22Rv1 (cell line): ENCODE measurements around the gene STK38L.

Experiments used
- ZFX ChIP-seq: fragments of 450-650 bp; IDR thresholded peaks from 2 replicates; pipeline ENCODE4 v1.6.1; 2017; ENCODE audit warnings: antibody characterized with exemption, borderline replicate concordance
- TF ChIP-seq, protein P1 (sequence below): fragments of 450-650 bp; IDR thresholded peaks from 2 replicates; pipeline ENCODE4 v1.5.1; 2017; ENCODE audit warnings: mild to moderate bottlenecking

- TF ChIP-seq, protein P1, sequence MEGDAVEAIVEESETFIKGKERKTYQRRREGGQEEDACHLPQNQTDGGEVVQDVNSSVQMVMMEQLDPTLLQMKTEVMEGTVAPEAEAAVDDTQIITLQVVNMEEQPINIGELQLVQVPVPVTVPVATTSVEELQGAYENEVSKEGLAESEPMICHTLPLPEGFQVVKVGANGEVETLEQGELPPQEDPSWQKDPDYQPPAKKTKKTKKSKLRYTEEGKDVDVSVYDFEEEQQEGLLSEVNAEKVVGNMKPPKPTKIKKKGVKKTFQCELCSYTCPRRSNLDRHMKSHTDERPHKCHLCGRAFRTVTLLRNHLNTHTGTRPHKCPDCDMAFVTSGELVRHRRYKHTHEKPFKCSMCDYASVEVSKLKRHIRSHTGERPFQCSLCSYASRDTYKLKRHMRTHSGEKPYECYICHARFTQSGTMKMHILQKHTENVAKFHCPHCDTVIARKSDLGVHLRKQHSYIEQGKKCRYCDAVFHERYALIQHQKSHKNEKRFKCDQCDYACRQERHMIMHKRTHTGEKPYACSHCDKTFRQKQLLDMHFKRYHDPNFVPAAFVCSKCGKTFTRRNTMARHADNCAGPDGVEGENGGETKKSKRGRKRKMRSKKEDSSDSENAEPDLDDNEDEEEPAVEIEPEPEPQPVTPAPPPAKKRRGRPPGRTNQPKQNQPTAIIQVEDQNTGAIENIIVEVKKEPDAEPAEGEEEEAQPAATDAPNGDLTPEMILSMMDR = no peak
- TF ChIP-seq ZFX = no peak
Measured at GRCh38 chr12:27345376-27345775, 101.3 kb downstream of the STK38L start.
